GM19239 (cell line): ENCODE results near the gene SNCB.

Source experiments
- DNase-seq: peaks from one replicate; pipeline ENCODE4 v3.0.0; 2011; ENCODE audit warnings: low spot score; ENCODE audit not compliant: insufficient read length
- FAIRE-seq: peaks from 2 replicates; lab custom pipeline; 2011; peaks lifted over from hg19 to GRCh38; lab: Jason Lieb, UNC

The SNCB gene

DNA sequence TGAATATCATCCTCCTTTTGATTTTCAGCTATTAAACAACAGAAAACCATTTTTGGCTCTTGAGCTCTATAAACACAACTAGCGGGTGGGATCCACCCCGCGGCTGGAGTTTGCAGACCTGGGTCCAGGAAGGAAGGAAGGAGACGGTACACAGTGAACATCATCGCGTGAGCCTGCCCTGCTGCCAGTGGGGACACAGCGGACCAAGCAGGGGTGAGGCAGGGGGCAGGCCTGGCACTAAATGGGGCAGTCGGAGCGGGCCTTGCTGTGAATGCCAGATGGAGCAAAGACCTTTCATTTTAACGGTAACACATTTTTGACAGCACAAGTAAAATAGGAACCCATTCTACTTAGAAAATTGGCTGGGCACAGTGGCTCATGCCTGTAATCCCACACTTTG lies 31.3 kb upstream of the SNCB start:
- FAIRE-seq (no peak), DNase-seq (no peak)

DNA sequence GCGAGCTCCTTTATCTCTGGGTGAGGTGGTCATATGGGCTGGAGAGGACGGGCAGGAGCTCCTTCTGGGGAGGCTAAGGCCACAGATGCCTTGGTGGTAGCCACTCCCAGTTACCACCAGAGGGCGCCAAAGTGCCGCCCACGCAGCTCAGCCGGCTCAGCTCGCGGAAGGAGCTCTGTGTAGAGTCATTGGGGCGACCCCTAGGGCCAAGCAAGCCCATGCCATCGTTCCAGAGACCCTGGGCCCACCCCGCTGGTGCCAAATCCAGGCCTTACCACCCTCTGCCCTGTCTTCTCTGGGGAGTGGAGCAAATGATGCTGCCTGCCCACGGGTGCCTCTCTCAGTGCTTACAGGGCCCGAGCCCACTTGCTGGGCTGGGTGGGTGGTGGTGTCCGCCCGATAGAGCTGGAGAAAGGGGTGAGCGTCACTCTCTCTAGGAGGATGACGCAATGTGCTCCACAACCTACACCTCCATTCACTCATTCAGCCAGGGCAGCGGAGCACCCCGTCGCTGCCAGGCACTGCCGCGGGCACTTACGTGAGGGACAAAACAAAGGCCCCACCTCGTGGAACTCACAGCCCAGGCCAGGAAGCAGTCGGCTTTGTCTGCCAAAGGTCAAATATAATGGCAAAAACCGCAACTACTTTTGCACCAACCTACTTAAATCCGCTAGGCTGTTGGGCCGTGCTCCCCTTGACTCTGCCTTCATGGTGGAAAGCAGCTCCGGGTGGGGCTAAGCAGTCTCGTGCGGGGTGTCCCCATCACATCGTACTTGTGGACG lies 30.7 kb upstream of the SNCB start:
- DNase-seq (peak; percentile 95), FAIRE-seq (peak; percentile 80)

DNA sequence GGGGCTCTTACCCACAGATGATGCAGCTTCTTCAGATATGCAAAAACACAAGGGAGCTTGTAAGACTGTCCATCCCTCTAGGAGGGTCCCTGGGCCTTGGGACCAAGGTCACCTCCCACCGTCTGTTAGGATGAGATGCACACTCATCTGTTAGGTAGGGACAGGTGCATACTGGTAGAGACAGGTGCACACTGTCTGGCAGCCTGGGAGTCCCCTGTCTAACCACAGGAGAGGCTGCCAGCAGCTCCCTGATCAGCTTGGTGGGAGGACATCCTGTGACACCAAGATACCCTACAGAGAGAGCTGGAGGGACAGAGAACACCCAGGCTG lies 30.2 kb upstream of the SNCB start:
- no peak for FAIRE-seq
- no peak for DNase-seq

DNA sequence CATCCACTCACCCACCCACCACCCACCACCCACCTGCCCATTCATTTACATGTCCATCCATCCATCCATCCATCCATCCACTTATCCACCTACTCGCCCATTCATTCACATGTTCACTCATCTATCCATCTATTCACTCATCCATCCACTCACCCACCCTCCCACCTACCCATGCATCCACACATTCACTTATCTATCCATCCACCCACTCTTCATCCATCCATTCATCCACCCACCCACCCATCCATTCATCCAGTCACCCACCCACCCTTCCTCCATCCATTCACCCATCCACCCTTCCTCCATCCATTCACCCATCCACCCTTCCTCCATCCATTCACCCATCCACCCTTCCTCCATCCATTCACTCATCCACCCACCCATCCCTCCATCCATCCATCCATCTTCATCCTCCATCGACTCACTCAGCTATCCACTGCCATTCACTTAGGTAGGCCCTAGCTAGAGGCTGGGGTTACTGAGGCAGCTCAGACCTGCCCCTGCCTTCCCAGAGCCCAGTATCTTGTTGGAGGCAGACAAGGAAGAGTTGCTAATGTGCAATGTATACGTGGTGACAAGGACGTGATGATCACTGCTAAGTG lies 29.6 kb upstream of the SNCB start:
- DNase-seq (no peak), FAIRE-seq (no peak)

DNA sequence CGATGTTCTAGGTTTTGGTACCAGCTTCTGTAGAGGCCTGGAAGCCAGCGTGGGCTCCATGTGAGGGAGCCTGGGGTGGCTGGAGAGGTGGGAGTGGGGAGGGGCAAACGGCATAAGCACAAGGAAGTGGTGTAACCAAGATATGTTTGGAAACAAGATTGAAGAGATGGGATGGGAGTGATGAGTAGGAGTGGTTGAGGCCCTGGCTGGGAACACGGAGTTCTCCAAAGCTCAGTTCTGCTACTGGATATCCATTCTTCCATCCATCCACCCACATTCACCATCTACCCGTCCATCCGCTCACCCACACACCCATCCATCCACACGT lies 29.1 kb upstream of the SNCB start:
- no peak for FAIRE-seq
- DNase-seq, result no peak

DNA sequence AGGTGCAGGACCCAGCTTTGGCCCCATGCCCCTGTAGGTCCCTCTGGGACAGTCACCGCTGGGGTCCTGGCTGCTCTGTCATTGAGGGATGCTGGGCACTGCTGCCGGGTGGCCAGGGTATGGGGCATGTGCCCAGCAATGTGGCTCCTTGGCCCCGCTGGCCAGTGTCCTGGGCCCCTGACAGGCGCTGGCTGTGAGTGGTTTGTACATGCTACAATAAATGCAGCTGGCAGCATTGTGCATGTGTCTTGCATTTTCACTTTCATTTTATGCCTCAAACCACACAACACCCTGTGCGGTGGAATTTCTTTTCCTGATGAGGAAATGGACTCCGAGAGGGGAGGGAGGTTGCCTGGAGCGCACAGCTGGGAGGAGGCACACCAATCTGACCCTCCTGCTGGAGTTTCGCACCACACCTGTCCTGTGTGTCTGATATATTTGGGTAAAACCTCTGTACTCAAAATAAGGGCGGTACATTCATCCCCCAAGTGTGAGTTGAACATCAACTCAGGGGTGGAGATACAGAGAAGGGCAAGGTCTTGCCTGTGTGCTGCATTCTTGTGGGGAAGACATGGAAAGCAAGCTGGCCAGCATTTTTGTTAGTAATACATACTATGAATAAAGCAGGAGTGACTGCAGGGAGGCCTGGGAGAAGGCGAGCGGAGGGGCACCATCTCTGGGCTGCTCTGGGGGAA lies 28.6 kb upstream of the SNCB start:
- peak; percentile 27 for DNase-seq

DNA sequence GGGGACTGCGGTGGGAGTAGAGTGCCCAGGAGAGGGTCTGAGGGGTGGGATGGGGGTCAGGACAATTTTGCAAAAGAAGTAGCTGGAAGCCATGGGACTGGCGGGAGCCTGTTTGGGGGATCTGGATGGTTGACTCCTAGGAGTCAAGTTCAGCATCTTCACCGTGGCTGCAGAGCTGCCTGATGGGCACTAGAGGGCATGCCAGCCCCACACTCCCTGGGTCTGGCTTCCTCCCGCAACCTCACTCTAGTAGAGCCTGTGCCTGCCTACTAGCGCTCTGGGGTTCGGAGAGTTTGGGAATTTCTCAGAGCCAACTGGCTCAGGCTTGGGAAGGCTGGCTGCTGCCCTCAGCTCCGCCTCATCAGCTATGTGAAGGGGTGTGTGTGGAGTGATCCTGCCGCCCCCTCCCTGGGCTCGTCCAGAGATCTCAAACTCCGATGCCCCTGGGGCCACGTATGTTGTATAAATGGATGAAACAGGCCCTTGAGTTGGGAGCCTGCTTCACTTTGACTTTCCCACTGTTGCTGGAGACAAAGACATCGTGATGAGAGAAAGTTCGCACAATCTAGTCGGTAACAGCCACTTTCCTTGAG lies 27.8 kb upstream of the SNCB start:
- DNase-seq (peak; percentile 65), FAIRE-seq (peak; percentile 88)

More for the DNA sequence above, 28.6 kb upstream of the SNCB start:
- peak; percentile 80 for FAIRE-seq

DNA sequence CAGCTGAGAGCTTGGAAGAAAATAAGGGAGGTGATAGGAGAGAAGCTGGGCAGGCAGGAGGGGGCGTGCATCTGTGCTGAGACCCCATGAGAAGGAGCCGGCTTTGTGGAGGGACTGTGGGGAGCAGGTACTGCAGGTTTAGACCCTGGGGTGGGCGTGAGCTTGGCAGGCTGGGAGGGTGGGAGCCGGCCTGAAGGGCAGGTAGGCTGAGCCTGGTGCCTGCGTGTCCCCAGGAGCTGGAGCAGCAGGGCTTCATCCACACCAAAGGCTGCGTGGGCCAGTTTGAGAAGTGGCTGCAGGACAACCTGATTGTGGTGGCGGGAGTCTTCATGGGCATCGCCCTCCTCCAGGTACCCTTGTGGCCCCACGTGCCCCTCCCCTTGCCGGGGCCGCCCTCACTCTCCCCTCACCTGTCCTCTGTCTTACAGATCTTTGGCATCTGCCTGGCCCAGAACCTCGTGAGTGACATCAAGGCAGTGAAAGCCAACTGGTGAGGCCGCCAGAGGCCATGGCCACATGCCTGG lies 26.2 kb upstream of the SNCB start:
- DNase-seq, result no peak
- no peak for FAIRE-seq

DNA sequence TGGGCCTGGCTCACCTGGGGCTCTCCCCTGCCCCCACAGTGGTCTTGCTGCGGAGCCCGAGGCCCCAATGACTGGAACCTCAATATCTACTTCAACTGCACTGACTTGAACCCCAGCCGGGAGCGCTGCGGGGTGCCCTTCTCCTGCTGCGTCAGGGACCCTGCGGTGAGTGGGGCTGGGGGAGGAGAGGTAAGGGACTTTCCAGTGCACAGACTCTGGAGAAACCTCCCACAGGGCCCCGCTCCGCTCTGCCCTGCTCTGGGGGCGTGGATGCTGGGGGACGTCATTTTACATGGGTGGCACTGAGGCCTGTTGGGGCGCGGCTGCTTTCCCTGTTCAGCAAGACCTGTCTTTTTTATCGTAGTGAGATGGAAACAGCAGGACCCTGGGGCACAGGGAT lies 24.5 kb upstream of the SNCB start:
- FAIRE-seq (no peak), DNase-seq (no peak)

DNA sequence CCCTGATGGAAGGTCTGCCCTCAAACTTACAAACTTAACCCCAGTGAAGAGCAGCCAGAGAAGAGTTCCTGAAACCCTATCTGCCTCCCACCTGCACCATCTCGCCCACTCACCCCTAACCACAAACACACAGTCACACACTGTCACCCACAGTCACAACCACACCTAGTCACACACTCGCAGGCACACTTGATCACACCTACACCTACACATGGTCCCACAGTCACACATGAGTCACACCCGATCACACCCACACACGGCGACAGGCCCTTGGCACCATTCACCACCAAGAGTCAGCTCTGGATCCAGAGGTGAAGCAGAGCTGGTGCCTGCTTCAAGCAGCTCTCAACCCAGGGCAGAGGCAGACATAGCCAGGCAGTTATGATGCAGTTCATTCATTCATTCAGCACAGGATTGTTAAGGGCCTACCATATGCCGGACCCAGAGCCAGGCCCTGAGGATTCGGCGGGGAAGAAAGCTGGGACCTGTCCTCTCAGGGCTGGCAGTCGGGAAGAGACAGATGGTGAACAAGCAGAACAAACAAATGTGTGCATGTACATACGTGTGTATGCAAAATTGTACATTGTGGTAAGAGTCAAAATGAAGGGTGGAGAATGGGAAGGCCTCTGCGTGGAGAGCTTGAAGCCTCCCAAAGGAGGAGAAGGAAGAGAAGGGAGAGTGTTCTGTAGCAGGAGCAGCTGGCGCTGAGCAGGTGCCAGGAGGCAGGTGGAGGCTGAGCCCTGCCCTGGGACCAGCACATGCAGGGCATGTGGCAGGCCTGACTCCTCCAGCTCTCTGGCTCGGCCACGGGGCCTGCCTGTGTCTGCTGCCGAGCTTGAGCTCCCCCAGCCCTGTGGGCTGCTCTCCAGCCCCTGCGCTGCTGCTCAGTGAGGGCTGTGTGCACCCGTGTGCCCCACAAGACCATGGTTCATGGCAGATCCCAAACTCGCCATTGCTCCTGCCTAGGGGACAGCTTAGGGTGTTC lies 23.4 kb upstream of the SNCB start:
- DNase-seq (no peak), FAIRE-seq (peak; percentile 85)

DNA sequence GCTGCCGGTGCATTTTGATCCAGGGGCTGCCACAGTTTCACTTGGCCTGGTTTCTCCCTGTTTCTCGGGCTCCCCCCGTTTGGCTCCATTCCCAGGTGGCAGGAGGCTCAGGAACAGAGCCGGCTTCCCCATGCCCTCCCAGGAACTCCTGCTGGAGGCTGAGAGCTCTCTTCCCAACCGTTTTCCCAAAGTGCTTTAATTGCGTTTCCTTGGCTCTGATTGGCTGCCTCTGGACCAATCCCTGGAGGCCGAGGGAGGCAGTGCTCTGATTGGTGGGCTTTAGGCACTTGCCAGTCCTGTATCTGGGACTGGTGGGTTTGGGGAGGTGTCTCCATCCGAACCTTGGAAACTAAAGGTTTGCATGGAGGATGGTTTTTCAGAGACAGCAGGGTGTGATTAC lies 21.8 kb upstream of the SNCB start:
- DNase-seq, result no peak
- FAIRE-seq, result no peak

DNA sequence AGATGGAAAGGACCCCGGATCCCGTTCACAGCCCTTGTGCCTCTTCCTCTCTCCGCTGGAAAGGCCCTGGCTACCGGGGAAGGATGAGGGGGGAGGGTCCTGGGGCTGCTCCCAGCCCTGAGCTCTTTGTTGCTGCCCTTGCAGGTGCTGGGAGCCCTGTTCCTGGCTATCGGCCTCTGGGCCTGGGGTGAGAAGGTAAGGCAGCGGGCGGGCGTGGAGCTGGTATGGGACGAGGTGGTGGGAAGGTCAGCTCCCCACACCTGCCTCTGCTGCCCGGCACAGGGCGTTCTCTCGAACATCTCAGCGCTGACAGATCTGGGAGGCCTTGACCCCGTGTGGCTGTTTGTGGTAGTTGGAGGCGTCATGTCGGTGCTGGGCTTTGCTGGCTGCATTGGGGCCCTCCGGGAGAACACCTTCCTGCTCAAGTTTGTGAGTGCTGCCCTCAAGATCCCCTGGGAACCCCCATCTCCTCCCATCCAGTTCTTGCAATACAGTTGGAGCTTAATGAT lies 21.2 kb upstream of the SNCB start:
- FAIRE-seq (no peak), DNase-seq (no peak)

DNA sequence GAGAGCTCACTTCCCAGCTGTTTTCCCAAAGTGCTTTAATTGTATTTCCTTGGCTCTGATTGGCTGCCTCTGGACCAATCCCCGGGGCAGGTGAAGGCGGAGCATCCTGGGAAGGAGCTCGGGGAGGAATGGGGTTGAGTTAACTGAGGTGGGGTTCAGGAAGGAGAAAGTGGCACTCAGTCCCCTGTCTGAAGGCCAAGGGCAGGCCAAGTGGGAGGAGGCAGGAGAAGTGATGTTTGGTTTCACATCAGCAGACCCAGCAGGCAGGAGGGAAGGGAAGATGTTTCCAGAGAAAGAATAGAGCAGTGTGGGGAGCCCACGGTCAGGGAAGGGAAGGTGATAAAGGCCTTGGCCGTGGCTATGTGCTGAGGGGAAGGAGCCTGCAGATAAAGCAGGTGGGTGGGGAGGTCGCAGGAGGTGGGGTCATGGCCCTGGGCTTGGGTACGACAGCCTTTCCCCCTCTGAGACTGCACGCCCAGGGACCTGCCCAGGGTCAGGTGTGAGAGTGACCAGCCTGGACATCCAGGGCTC lies 20.1 kb upstream of the SNCB start:
- DNase-seq (no peak), FAIRE-seq (no peak)

DNA sequence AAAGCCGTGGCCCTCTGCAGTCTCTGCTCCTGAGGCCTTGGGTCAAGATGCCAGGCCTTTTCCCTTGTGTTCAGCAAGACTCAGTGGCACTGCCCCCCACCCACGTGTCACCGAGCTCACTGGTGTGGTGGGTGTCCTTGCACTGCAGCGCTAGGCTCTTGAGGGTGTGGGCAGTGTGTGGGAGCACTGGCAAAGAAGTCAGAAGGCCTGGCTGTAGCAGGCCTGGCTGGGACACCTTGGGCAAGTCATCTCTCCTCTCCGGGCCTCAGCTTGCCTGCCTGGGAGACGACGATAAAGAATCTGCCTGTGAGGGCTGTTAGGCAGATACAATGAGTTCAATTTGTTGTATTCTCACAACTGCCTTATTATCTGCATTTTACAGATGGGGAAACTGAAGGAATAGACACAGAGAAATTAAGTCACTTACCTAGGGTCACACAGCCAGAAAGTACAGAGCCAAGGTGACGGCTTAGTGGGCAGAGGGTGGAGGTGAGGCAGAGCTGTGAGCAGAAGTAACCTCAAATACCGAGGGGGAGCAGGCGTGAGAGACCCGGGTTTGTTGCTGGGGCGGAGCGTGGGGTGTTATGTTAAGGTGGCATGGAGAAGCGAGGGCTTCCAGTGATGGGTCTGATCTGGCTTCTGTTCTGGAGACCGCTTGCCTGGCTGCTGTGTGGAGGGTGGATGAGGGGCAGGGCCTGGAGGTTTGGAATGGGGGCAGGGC lies 18.3 kb upstream of the SNCB start:
- no peak for FAIRE-seq

DNA sequence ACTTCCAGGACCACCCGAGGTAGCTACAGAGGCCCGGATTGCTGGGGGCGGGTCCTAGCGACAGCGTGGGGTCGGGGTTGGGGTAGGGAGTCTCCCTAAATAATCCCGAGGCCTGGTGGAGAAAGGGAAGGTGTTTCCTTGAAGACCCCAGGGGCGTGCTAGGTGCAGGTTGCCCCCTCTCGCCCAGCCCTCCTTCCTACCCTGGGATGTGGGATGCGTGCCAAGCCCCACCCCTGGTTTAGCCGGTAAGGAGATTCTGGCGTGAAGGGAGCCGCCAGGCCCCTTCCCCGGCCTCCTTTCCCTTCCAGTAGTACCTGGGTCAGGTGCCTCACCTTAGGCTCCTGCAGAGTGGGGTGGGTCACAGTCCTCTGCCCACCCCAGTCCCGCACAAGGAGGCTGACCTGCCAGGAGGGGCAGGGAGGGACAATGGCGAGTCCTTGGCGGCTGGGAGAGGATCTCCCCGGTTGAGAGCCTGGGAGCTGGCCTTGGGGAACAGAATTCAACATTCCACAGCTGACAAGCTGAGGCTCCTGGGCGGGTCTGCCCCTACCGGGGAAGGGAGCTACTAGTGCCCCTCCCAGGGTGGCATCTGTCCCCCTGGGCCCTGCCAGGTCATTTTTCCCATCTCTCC lies 17.6 kb upstream of the SNCB start:
- no peak for DNase-seq

More for the DNA sequence above, 18.3 kb upstream of the SNCB start:
- no peak for DNase-seq

DNA sequence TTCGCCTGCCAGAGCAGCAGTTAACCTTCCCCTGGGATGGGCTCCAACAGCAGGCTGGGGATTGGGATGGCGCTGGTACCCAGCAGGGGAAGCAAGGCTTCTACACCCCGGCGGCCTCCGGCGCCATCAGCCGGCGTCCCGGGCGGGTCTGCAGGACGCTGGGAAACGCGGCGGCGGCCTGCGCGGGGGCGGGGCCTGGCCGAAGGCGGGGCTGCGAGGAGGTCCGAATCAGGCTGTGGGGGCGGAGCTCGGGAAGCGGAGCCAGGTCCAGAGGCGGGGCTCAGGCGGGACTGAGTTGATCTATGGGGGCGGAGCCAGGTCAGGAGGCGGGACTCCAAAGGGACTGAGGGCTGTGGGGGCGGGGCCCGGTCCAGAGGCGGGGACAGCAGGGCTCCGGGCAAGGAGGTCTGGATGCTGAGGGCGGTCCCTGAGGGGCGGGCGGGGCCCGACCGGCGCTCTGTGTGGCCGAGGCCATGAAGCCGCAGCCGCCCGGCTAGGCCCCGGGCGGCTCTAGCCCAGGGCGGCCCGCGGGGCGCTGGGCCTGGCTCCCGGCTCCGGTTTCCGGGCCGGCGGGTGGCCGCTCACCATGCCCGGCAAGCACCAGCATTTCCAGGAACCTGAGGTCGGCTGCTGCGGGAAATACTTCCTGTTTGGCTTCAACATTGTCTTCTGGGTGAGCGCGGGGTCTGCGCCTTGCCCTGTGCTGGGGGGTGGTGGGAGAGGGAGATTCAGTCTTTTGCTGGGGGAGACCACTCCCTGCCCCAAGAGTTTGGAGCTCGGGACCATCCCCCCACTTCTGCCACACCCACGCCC lies 16.9 kb upstream of the SNCB start, which contains the start of gene TSPAN17:
TSPAN17 (plus strand) TSS at position 455 of the 813 bp plus-strand sequence; CDS start at position 587, 132 bp downstream.
- DNase-seq, result peak; percentile 98
- FAIRE-seq, result peak; percentile 96

More for the DNA sequence above, 17.6 kb upstream of the SNCB start:
- FAIRE-seq, result no peak

DNA sequence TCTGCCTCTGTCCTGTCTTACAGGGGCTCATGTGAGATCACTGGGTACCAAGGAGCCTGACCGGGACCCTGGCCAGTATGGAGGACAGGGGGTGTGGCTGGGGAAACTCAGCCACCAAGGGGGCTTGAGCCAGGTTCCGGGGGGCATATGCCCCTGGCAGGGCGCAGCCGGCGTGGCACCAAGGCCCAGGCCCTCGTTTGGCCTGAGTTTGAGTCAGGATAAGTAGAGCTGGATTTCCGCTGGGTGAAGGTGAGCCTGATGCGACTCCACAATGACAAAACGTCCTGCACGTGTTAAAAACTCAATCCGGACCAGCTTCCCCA lies 16.3 kb upstream of the SNCB start:
- DNase-seq, result no peak
- no peak for FAIRE-seq
